NCI-H345 (cell line): ENCODE measurements around the gene RBMS3.
A peak's percentile ranks its signal among the peaks of the same experiment; 100 is the strongest.

ENCODE experiments used
- DNase-seq: peaks from one replicate; lab custom pipeline; 2025; lab: John Stamatoyannopoulos, UW

The RBMS3 gene

DNA sequence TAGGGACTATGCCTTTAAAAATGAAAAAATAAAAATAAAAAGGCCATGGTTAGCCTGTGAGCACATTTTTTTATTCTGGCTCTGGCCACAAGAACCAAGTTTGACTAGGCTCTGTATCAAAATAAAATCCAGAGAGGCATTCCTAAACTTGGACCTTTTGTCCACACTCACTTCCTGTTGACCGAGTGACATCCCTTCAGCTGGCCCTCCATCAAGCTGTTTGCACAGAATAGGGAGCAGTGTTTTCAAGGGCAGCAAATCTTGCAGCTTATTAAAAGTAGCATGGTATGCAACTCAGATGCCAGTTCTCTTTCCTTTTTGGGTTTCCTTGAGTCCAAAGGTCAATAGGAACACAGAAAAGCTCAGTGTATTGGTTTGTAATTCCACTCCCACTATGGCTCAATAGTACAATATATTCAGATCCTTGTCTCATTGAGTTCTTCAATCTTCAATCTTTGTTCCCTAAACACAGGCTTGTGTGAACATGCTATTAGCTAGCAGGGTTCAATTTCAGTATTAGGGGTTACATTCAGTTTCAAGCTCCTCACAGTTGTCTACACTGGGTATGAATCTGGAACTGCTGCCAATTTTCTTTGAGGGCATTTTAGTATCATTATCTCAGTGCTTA, 244.5 kb downstream of the RBMS3 start:
- DNase-seq, result no peak

DNA sequence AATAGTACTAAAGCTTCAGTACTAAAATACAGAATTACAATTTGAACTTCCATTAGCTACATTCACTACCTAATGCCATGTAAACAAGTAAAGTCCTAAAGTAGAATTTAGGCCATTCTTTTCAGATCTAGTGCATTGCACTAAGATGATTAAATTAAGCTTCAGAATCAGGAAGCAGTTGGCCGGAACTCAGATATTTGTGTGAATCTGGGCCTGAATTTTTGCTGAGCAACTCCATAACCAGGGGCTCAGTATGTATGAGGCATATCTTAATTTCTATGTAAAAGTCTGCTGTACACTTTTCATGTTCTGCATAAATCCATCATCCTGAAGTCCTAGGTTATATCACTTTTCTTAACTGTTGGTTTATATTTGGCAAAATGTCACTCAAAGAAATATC, 246.4 kb downstream of the RBMS3 start:
- no peak for DNase-seq

DNA sequence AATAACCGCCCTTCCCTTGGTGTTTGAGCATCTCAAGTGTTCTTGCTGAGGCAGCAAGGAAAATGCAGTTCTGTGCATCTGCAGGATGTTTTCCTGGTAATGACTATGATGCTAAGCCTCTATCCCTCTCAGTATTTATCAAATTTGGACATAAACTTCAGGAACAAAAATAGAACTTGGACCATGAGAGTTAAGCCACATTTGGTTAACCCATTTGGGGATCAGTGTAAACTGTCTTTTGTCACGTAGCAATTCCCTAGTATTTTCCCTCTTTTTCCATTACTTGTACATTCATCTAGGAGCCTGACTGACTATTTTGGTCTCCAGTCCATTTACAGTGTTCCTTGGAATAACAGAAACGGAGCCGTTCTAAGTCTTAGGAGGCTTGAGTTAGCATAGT, 250.8 kb downstream of the RBMS3 start:
- DNase-seq, result no peak

DNA sequence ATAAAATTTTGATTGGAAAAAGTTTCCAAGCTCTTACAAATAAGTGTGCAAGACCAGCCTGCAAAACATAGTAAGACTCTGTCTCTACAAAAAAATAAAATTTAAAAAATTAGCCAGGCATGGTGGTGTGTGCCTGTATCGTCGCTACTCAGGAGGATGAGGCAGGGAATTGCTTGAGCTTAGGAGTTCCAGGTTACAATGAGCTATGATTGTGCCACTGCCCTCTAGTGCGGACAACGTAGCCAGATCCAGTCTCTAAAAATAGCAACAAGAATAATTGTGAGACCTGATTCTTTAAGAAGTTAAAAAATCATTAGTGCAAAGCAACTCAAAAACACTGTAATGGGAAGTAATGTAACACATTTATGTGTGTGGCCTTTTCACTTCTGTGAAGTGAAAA, 251.6 kb downstream of the RBMS3 start:
- DNase-seq, result no peak

DNA sequence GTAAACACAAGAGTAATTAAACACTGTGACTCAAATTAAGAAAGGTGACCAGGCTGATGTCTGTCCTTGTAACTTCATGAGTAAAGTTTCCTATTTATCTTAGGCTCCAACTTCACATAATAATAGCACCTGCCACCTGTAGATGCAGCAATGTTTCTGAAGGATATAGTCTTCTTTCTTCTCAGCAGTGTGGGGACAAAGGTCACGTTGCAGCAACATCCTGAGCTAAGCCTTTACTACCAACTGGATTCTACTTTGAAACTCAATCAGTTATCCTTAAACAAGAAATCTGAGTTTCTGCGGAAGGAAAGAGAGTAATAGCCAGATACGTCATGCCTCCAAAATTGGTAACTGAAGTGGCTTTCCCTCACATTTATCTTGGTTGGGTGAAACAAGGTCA, 253.1 kb downstream of the RBMS3 start:
- no peak for DNase-seq

DNA sequence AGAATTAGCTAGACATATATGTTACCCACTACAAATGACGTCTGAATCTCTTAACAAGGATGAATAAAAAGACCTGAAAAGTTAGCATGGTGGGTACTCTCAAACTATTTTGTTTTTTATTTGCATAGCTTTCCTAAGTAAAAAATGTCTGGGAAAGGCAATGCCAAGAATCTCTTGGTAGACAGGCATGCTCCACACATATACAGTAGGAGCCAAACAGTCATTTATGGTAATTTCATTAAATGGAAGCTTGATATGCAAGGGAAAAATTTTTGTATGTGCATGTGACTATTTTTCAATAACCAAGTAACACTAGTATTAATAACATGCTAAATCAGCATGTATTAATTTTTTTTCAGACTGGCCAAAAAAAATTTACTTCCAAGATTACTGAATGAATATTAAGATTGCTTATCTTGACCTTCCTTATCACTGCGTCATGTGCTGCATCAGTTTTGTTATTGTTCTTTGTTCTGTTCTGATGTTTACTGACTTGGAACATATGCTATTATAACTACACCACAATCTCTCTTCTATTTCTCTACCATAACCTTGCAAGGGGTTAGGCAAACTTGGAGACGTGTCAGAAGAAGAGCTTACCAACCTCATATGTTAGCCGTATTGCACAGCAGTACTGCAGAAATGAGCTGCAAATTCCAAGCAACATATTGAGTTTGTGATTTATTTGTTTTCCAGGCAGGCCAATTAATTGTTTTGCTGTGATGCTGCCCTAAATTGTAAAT, 255.3 kb downstream of the RBMS3 start:
- DNase-seq, result no peak

DNA sequence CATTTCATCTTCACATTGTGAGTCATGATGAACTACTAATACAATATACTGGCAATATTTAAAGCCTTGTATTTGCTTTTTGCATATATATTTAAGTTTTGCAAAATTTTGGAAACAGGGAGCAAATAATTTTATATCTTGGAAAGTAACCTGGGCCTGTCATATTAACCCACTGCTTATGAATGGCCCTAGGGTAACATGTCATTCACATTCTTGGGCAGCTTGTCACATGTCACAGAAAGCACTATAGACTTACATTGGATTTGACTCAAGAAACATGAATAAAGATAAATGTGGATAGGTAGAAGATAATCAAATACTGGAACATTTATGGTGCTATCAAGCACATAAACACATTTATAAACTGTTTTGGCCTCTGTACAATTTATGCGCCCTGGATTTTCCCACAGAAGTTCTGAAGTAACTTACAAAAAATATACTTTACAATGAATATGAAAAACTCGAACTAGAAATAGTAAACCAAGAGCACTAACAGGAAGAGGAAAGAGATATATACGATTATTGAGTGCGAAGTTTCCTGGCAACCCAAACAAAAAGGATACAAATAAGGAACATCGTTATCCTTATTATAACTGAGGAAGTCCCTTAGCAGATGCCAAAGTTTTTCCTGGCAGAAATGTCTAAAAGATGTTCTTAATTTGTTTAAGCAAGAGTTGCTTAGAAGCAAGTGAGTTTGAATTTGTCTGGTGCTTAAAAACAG, 257.2 kb downstream of the RBMS3 start:
- DNase-seq, result no peak

DNA sequence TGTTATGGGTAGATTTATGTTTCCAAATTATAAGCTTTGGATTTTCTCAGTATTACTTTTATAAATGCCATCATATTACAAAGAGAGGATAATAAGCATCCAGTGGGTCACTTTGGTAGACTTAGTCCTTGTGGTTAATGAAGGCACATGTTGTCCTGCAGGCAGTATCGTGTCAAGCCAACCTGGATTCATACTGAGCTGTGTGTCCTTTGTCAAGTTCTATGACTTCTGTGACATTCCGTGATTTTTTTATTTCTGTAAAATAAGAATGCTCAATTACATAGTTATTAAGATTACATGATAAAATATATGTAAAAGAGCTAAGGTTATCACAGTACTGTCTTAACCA, 257.7 kb downstream of the RBMS3 start:
- no peak for DNase-seq

DNA sequence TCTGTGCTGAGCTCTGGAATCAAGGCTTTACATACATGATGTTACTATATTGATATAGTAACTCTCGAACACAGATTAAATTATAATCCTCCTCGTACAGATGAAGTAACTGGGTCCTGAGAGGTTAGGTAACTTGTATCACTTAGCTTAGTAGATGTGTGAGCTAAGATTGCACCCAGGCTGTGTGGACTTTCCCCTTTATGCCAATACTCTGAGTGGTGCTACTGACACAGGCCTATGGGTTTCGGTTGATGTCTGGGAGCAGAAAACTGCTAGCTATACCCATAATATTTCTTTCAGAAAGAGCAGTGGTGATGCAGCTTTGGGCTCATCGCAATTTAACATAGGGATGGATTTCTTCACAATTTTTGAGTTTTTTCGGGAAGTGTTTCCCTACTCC, 259.7 kb downstream of the RBMS3 start:
- no peak for DNase-seq

DNA sequence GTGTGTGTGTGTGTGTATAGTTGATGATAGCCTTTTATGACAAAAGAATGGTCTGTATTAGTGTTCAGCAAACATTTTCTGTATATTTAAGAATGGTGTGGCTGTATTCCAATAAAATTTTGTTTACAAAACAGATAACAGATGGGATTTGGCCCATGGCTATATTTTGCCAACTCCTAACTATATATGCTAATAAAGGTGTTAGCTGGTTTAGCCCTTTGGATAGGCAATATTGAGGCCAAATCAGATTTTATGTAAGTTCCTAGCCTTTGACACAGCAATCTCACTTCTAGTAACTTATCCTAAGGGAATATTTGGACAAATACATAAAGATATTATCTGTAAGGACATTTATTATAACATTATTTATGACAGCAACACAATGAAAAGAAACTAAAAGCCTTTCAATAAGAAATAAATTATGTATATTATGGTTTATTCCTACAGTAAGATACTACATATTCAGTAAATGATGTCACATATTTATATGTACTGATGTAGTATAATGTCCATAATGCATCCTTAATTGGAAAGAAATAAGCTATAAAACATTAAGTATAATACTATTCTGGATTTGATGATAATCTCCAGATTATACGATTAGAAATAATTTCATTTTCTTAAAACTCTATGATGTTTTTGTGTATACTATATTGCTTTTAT, 264.0 kb downstream of the RBMS3 start:
- no peak for DNase-seq

DNA sequence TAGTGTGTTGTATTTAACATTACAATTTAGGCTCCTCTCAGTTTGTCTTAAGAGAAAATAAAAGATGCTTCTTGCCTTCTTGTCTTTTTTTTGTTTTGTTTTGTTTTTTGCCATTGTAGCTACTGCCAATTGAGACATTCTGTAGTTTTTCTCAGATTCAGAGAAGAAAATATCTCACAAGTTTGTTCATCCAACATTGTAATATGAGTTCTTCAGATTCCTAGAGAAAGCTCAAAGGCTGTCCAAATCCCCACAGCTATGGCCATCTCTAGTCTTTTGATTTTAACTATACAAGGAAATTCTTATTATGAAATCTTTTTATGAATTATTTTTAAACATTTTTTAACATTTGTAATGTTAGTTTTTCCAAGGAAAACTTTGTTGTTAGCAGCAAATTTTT, 264.7 kb downstream of the RBMS3 start:
- DNase-seq, result no peak

DNA sequence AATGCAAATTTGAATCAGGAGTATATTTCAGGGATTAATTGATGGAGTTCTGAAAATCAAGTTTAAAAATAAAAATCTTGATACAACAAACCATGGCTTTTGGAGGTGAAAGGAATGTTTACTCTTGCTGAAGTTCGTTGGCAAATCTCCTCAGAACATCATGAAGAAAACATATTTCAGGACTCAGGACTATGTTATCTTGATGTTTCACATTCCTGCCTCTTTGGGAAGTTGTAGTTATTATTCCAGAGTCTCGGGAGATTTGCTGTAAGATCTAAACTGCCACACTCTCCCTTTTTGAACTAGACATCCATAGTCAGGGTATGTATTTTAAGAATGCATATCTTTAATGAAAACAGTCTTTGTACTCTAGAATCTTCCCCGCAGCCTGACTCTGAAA, 271.2 kb downstream of the RBMS3 start:
- DNase-seq, result no peak

DNA sequence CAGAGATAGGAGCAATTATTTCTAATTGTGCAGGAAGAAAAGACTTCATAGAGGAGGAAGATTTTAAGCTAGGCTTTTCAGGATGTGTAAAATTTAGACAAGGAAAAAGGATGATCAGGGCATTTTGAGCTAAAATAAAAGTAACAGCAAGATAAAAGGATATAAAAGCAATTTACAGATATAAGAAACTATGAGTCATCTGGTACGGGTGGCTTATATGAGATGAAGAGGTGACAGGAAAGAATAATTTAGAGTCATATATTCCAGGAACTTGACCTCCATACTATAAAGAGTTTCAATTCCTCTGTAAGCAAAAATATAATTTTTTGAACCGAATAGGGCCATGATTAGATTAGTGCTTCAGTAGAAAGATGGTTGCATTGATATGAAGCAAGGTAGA, 273.7 kb downstream of the RBMS3 start:
- no peak for DNase-seq

DNA sequence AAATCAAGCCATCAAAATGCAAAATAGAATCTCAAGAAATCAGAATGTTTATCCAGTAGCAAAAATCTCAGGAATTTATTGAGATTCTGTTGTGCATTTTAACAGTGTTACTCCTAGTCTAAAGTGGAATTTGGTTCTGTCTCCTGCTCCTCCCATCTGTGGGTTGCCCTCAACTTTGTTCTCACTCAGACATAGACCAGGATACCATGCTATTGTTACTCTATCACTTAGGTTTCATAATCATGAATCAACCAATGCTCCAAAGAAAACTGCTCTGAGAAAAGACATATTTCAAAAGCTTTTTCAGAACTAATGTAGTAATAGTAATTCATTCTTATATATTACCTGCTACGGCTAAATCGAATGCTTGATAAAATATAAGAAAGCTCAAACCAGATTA, 274.7 kb downstream of the RBMS3 start:
- no peak for DNase-seq

DNA sequence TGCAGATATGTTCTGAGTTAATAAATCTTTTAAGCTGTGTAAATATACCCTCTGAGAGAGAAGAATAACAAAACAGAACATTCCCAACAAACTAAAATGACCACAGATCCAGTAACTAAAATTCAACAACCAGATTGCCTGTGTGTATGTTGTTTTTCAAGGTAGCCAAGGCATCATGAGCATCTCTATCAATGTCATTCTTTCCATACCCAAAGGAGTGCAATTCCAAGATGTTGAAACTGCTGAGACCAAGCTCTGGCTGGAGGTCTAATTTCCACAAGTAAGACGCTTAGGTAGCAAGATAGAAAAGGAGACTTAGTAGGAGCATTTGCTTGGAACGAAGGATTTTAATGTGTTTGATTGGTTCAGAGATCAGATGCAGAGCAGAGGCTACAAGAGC, 276.3 kb downstream of the RBMS3 start:
- no peak for DNase-seq

DNA sequence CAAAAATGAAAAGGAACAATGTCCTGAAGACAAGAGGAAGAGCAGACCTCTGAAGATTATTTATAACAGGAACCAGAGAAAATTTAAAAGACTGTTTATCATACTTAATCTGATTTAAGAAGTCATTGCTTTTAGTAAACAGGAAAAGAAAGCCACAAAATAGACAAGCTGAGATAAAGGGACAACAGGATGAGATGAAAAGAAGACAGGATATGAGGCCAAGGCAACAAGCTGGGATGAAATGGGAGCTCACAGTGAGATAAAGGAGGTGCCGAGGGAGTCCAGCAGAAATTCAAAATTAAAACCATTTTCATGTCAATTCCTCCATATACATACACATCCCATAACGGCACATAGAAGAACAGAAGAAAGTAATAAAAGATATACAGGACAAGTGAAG, 277.0 kb downstream of the RBMS3 start:
- DNase-seq, result no peak

DNA sequence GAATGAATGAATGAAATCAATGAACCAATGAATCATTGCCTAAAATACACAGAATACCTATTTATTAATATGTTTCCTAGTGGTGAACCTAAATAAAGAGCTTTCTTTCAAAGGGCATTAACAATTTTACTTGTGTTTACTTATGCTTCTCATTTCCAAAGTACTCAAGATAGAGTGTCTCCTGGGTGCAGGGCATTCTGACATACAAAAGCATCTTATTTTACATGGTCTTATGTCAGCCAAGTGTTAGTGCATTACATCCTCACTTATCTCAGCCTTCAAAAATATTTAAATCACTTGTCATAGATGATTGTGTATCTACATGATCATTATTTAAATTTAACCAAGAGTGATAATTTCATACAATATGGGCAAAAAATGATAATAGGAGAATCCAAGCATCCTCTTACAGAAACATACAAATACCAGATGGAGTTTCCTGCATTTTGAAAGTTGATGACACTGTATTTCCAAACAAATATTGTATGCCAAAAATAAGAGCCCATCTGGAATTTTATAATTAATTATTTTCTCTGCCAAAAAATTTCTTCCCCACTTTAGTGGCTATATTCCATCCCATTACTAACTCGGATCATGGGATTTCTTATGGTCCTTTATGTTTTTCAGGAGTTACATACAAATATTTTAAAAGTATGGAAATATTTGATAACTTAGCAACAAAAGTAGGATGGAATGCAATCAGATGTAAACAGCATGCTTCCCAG, 279.0 kb downstream of the RBMS3 start:
- no peak for DNase-seq

DNA sequence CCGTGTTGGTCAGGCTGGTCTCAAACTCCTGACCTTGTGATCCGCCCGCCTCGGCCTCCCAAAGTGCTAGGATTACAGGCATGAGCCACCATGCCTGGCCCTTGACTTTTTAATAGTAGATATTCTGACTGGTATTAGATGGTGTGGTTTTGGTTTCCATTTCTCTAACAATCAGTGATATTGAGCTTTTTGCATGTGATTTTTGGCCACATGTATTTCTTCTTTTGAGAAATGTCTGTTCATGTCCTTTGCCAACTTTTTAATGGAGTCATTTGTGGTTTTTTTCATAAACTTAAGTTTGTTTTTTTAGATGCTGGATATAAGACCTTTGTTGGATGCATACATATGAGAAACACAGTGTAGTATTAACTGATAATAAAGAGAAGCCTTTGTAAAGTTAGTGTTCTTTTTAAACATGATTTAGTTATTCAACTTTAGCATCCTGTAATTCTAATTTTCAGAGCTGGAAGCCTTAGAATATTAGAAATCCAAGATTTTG, 280.8 kb downstream of the RBMS3 start:
- no peak for DNase-seq

DNA sequence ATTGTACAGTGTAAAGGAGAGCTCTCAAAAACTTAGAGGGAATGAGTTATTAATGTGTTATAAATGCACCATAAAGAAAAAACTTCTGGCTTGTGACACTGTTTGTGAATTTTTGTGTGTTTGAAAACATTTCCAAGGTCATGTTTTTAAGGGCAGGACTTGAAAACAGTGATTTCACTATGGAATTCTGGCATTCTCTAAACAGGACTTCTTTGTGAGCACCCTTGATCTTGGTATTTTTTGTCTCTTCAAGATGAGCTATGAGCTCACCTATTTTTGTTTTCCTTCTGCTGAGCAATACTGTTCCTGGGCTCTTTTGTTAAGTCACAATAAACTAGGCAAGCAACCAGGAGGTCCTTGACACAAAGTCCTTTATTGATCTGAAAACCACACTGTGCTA, 284.4 kb downstream of the RBMS3 start:
- peak; percentile 1 for DNase-seq

DNA sequence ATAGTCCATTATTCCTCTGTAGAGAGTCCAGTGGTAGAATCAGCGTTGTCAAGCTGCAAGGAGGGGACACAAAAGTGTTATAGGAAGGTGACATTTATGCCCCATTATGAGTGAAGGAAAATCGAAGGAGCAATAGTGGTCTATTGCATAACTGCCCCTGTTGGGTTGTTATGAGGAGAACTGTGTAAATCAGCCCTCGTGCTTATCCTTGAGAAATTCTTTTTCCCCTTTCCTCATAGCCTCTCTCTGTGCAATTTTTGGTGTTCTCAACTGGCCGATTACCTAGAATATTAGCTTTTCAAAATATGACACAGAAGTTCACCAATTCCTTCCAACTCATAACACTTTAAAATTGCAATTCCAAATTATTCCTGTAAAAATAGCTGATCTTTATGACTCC, 286.6 kb downstream of the RBMS3 start:
- no peak for DNase-seq

DNA sequence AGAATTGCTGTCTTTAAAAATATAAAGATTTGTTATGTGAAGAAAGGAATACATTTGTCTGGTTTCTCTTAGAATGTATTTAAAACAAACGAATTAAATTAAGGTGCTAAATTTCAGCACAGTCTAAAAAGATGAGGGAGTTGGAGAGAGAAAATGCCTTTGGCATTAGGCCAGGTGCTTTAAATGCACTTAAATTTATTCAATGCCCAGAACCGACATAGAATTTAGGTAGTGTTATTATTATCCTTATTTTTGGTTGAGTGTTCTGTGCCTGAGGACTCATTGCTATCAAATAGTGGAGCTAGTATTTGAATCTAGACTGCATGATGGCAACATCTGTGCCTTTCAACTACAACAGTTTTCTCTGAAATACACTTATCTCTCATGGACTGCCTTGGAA, 287.5 kb downstream of the RBMS3 start:
- no peak for DNase-seq

DNA sequence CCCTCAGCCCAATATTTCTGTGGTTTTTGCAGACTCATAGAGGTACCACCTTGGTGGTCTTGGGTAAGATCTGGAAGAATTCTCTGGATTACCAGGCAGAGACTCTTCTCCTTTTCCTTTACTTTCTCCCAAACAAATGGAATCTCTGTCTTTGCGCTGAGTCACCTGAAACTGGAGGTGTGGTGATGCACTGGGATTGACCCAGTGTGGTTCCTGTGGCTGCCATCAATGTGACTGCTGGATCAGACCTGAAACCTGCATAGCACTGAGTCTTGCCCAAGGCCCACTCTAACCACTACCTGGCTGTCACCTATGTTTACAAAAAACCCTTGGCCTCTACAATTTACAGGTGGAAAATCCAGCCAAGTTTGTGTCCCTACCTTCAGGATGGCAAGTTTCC, 295.3 kb downstream of the RBMS3 start:
- no peak for DNase-seq
